GM21717 (cell line): ENCODE results near the gene GRB7.
"Not testable (repeated sequence)": the region's sequence is repeated elsewhere in the genome, so short reads cannot be mapped to it uniquely, and the experiment has no call there.

Experiments used
- ATAC-seq: cut with Tn5 transposase; IDR thresholded peaks from one replicate; pipeline ENCODE4 v1.9.1; 2021; ENCODE audit warnings: mild to moderate bottlenecking, moderate library complexity; ENCODE audit not compliant: unreplicated experiment

Gene GRB7

GRCh38 chr17:39750131-39751015 lies 12.6 kb downstream of the GRB7 start:
- no peak for ATAC-seq

DNA sequence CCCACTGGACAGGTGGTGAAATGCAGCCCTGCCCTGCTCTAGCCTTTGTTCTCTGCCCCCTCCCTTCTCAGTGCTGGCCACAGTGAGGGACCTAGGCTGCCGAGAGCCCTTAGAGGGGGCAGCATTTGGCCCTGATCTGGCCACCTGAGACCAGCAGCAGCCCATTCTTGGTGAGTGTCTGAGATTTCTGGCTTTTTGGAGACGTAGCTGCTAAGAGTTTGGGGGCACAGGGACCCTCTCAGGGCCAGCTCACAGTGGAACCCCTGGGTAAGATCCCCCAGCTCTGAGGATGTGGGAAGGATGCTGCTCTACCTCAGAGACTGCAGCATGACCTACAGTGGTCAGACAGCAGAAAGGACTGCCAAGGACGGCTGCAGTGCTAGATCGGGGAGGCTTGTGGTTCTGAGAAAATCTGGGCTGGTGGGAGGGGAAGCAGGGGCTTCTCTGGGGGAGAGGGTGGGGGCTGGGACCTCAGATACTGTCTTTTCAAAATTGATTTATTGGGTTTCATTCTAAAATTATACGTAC lies 13.3 kb downstream of the GRB7 start:
- ATAC-seq: no peak

GRCh38 chr17:39751637-39752036 lies 13.9 kb downstream of the GRB7 start:
- no peak for ATAC-seq

- no peak for ATAC-seq
These were observed 14.6 kb downstream of the GRB7 start for GRCh38 chr17:39752241-39752881.

GRCh38 chr17:39753514-39754160 lies 15.9 kb downstream of the GRB7 start:
- peak; percentile 17 for ATAC-seq

- peak; percentile 52 for ATAC-seq
These were observed 16.6 kb downstream of the GRB7 start for GRCh38 chr17:39754161-39754957.

DNA sequence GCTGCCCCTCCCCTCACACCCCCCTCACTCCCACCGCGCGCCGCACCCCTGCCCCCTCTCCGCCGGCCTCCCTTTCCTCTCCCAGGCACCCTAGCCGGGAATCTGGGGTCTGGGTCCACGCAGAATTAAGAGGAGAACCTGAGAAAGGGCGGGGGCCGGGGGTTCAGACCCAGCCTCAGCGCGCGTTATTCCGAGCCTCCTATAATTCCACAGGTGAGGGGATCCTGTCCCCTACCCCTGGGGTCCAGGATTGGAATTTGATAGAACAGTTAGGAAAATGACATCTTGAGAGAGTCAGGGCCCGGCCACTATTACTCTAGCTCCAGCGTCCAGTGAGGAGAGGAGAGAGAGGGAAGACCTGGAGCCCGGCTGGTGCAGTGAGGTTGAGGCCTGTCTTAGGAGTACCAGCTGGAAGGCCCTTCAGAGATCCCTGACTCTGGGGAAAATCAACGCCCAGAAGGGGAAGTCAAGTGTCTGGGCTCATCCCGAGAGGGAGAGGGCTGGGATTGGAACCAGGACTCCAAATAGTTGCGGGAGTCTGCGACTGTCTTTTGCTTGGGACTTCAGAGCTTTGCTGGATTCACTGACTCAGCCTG lies 17.3 kb downstream of the GRB7 start:
- ATAC-seq: no peak

DNA sequence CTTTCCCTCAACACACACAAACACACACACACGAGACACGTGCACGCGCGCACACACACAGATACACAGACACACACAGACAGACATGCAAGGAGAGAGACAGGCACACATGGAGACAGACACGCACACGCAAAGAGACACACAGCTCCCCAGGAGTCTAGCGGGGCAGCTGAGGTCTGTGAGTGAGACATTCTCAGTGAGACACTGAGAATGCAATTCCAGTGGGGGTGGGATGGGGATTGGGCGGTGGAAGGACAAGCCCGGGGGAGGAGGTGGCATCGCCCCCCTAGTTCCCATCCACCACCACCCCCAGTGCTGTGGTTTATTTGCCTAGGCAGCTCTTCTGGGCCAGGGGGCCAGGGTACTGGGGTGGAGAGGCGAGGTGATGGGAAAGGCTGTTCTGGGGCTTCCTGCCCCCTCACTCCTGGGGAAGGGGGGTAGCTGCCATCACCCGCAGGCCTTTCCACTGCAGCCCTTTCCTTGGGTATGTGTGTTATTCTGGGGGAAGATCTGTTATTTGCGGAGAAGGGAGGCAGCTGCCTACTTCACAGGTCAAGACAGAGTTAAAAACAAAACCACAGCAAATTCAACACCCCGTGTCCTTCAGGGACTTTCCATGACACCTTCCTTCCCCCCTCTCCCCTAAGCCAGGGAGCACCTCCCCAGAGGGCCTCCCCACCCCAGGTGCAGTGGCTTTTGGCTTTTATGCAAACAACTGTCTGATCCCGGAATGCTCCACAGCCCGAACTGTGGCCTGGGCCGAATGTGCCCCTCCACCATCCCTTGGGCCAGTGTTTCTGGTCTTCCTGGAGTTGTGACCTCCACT lies 18.0 kb downstream of the GRB7 start:
- ATAC-seq: no peak

GRCh38 chr17:39756380-39757079 lies 18.8 kb downstream of the GRB7 start:
- no peak for ATAC-seq

GRCh38 chr17:39757176-39757662 lies 19.5 kb downstream of the GRB7 start:
- ATAC-seq: no peak

DNA sequence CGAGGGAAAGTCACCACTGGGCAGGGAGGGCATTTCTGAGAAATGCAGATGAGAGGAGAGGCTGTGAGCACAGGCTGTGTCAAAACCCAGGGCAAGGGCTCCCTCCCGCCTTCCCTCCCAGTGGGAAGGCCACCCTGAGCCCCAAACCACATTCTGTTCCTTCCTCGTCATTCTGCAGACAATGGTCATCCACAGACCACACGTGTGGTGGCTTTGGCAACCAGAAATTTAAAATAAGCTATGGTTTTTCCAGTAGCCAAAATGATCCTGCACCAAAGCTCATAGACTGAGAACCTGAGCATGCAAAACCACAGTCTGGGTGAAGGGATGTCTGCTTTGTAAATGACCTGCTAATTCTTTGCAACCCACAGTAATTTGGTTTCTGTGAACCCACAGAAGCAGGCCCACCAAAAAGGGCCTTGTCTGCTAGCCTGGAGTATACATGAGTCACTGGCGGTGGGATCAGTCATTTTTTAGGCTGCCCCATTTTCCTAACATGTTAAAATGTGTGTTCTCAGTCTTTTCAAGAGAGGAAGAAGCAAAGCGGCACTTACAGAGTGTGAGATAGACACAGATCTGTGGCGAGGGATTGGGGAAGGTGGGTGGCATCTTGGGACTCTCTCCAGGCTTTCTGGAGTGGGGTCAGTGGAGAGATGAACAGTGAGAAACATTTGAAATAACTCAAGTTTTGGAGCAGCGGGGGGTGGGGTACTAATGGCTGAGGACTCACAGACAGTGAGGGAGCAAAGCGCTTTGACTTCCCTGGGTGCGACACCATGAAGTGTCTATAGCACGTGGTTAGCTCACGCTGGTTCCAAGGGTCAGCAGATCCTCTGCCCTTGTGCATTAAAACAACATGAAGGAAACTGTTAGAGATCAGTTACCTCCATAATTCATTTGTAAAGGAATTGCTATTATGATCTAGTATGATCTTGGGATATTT lies 20.5 kb downstream of the GRB7 start:
- ATAC-seq: no peak

DNA sequence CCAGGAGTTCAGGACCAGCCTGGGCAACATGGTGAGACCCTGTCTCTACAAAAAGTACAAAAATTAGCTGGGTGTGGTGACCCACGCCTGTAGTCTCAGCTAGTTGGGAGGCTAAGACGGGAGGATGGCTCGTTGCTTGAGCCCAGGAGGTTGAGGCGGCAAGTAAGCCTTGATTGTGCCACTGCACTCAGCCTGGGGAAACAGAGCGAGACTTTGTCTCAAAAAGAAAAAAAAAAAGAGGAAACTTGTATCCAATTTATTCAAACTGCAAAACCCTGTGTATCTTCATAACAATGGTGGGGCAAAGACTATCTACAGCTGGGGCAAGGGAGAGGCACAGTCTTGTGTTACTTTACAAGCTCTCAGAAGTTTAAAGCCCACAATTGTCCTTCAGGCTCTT lies 21.5 kb downstream of the GRB7 start:
- ATAC-seq: no peak

DNA sequence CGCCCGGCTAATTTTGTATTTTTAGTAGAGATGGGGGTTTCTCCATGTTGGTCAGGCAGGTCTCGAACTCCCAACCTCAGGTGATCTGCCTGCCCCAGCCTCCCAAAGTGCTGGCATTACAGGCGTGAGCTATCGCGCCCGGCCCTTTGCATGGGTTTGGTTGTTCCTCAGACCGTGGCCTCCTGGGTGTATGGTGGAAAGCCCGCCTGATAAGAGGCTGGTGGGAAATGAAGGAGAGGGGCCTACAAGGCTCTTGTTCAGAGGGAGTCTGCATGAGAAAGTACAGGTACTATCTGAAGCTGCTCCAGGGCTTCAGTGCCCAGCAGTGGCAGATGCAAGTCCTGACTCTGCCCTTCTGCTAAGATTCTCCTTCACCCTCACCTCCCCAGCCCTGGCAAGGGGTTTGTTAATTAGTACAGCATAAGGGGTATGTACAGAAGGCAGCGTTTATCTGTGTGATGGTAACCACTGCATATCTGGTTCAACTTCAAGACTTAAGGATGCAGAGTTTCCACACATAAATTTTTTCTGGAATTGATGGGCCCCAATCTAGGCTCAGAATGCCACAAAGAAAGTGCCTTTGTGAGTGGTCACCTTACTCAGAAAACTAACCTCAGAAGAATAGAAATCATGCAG lies 24.2 kb downstream of the GRB7 start:
- no peak for ATAC-seq

- ATAC-seq: no peak
These were observed 25.5 kb downstream of the GRB7 start for GRCh38 chr17:39763051-39763820.

DNA sequence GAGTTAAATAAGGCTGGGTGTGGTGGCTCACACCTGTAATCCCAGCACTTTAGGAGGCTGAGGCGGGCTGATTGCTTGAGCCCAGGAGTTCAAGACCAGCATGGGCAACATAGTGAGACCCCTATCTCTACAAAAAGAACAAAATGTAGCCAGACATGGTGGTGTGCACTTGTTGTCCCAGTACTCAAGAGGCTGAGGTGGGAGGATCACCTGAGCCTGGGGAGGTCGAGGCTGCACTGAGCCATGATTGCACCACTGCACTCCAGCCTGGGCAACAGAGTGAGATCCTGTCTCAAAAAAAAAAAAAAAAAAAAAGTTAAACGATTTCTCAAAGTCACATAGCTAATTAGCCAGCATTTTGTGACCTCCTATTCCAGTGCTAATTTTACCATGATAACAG lies 26.4 kb downstream of the GRB7 start:
- ATAC-seq: not testable (repeated sequence)

GRCh38 chr17:39765175-39765574 lies 27.4 kb downstream of the GRB7 start:
- no peak for ATAC-seq
